HepG2 (cell line): ENCODE measurements around the gene ASCC3. TPM values are rescaled to one million over a fixed set of nuclear protein-coding genes. Genes with fewer than 3 reads are reported as not detected.

Experiments used
- ATAC-seq: fragments of 200-7000 bp; cut with Tn5 transposase; 3 replicates; pipeline ENCODE4 v1.9.1; 2020; ENCODE audit warnings: mild to moderate bottlenecking, moderate library complexity
- BruUV-seq: library from RNA; stranded (reverse); fragments of 400-500 nt; replicated peaks from 2 replicates; lab custom pipeline; 2021; lab: Mats Ljungman, UMichigan
- CTCF ChIA-PET: fragments of 300-600 bp; formaldehyde crosslinking; extraction: SDS; loops from one replicate; lab custom pipeline; 2021; ENCODE audit warnings: low total read pairs, inconsistent platforms, low intra/inter-chr PET ratio; lab: Yijun Ruan, JAX
- POLR2A ChIA-PET: fragments of 350-600 bp; sonication (Branson Sonifier 250); formaldehyde crosslinking; loops from one replicate; lab custom pipeline; 2020; ENCODE audit warnings: antibody characterized with exemption, inconsistent platforms; lab: Yijun Ruan, JAX
- DNase-seq: peaks from one replicate; pipeline ENCODE4 v3.0.0-alpha.2; 2015; ENCODE audit warnings: low spot score
- FAIRE-seq: peaks from 3 replicates; lab custom pipeline; 2011; peaks lifted over from hg19 to GRCh38; lab: Jason Lieb, UNC
- H2AFZ ChIP-seq: one replicate; pipeline ENCODE4 v1.6.1; 2011; ENCODE audit warnings: low read length, inconsistent platforms
- H3K27ac ChIP-seq: fragments of 300-600 bp; 3 replicates; pipeline ENCODE4 v1.8.0; 2011; ENCODE audit warnings: mixed run types, mild to moderate bottlenecking, mixed read lengths, low read length, inconsistent platforms; ENCODE audit not compliant: insufficient read depth; ENCODE audit errors: extremely low read length
- H3K27me3 ChIP-seq, 2 experiments: fragments of 200-600 bp in 1 of 2; 2 replicates in 1 of 2; 3 replicates in 1 of 2; pipeline versions ENCODE4 v1.6.0 to v1.8.0; 2011; ENCODE audit warnings: low read length in 2 of 2, mild to moderate bottlenecking in 2 of 2, moderate library complexity in 2 of 2, inconsistent platforms in 1 of 2; ENCODE audit not compliant: insufficient read depth in 2 of 2, control insufficient read depth in 1 of 2
- H3K36me3 ChIP-seq, 2 experiments: fragments of 200-600 bp in 1 of 2; replicated peaks in 1 of 2; 2 replicates in 1 of 2; 3 replicates in 1 of 2; pipeline versions ENCODE4 v1.5.1 to v1.8.0; 2011; ENCODE audit warnings: low read length in 2 of 2, inconsistent platforms in 1 of 2; ENCODE audit not compliant: insufficient read depth in 2 of 2, control insufficient read depth in 1 of 2
- H3K4me1 ChIP-seq: 2 replicates; pipeline ENCODE4 v1.5.1; 2012; ENCODE audit warnings: low read length, inconsistent platforms; ENCODE audit not compliant: insufficient read depth
- H3K4me2 ChIP-seq: 2 replicates; pipeline ENCODE4 v1.6.0; 2011; ENCODE audit warnings: low read depth, low read length, inconsistent platforms
- H3K4me3 ChIP-seq, 3 experiments: fragments of 200-600 bp in 1 of 3; sonication (generic), shearing (Covaris generic) in 1 of 3; replicated peaks in 1 of 3; 2 replicates each; pipeline ENCODE4 v1.5.1; 2011 to 2016; ENCODE audit warnings: low read length in 3 of 3, inconsistent platforms in 2 of 3, low read depth in 2 of 3, mild to moderate bottlenecking in 2 of 3, control low read depth in 1 of 3, mixed read lengths in 1 of 3; ENCODE audit not compliant: insufficient read depth in 1 of 3
- H3K79me2 ChIP-seq: one replicate; pipeline ENCODE4 v1.6.1; 2011; ENCODE audit warnings: low read length, inconsistent platforms; ENCODE audit not compliant: insufficient read depth
- H3K9ac ChIP-seq: 2 replicates; pipeline ENCODE4 v1.6.0; 2011; ENCODE audit warnings: mild to moderate bottlenecking, low read depth, low read length, inconsistent platforms; ENCODE audit not compliant: insufficient read depth
- H3K9me3 ChIP-seq: 2 replicates; pipeline ENCODE4 v1.5.1; 2012; ENCODE audit warnings: mild to moderate bottlenecking, low read length
- H4K20me1 ChIP-seq: 2 replicates; pipeline ENCODE4 v1.6.0; 2011; ENCODE audit warnings: inconsistent platforms, mild to moderate bottlenecking, low read length, moderate library complexity; ENCODE audit not compliant: insufficient read depth
- CERS6 ChIP-seq: sonication (generic); formaldehyde crosslinking; IDR thresholded peaks from 2 replicates; pipeline ENCODE4 v1.5.0; 2020; ENCODE audit warnings: missing genetic modification reagents
- DMTF1 ChIP-seq: sonication (generic); formaldehyde crosslinking; IDR thresholded peaks from 2 replicates; pipeline ENCODE4 v1.4.0; 2020; ENCODE audit warnings: mild to moderate bottlenecking, missing genetic modification reagents
- EED ChIP-seq: sonication (generic); formaldehyde crosslinking; IDR thresholded peaks from 2 replicates; pipeline ENCODE4 v1.5.0; 2020; ENCODE audit warnings: mild to moderate bottlenecking, missing genetic modification reagents
- NBN ChIP-seq: fragments of 450-650 bp; conservative IDR thresholded peaks from 2 replicates; pipeline ENCODE4 v1.6.1; 2017
- PAWR ChIP-seq: sonication (generic); formaldehyde crosslinking; IDR thresholded peaks from 2 replicates; pipeline ENCODE4 v1.4.0; 2020; ENCODE audit warnings: missing genetic modification reagents, mild to moderate bottlenecking, borderline replicate concordance
- PRDM4 ChIP-seq: sonication (generic); formaldehyde crosslinking; IDR thresholded peaks from 2 replicates; pipeline ENCODE4 v1.9.0; 2021; ENCODE audit warnings: missing genetic modification reagents, borderline replicate concordance
- SIX1 ChIP-seq: sonication (generic); formaldehyde crosslinking; IDR thresholded peaks from 2 replicates; pipeline ENCODE4 v1.4.0; 2020; ENCODE audit warnings: missing genetic modification reagents, borderline replicate concordance
- SMAD9 ChIP-seq: sonication (generic); formaldehyde crosslinking; IDR thresholded peaks from 2 replicates; pipeline ENCODE4 v1.5.1; 2020; ENCODE audit warnings: mild to moderate bottlenecking, missing genetic modification reagents
- TFDP2 ChIP-seq: sonication (generic); formaldehyde crosslinking; IDR thresholded peaks from 2 replicates; pipeline ENCODE4 v1.4.0; 2020; ENCODE audit warnings: missing genetic modification reagents
- ZFP36L2 ChIP-seq: sonication (generic); formaldehyde crosslinking; IDR thresholded peaks from 2 replicates; pipeline ENCODE4 v1.4.0; 2020; ENCODE audit warnings: missing genetic modification reagents
- ZNF180 ChIP-seq: sonication (generic); formaldehyde crosslinking; IDR thresholded peaks from 2 replicates; pipeline ENCODE4 v1.4.0; 2020; ENCODE audit warnings: low read depth, missing genetic modification reagents, borderline replicate concordance
- ZNF512B ChIP-seq: sonication (generic); formaldehyde crosslinking; IDR thresholded peaks from 2 replicates; pipeline ENCODE4 v1.5.1; 2020; ENCODE audit warnings: missing genetic modification reagents, mild to moderate bottlenecking, borderline replicate concordance
- ZNF530 ChIP-seq: sonication (generic); formaldehyde crosslinking; IDR thresholded peaks from 2 replicates; pipeline ENCODE4 v1.5.0; 2020; ENCODE audit warnings: low read depth, mild to moderate bottlenecking, missing genetic modification reagents
- ZNF564 ChIP-seq: sonication (generic); formaldehyde crosslinking; IDR thresholded peaks from 2 replicates; pipeline ENCODE4 v1.8.1; 2023; ENCODE audit warnings: mild to moderate bottlenecking, missing genetic modification reagents
- ZNF709 ChIP-seq: sonication (generic); formaldehyde crosslinking; IDR thresholded peaks from 2 replicates; pipeline ENCODE4 v1.5.0; 2020; ENCODE audit warnings: mild to moderate bottlenecking, missing genetic modification reagents
- in situ Hi-C: cut with HindIII; loops from 2 replicates; pipeline ENCODE4 v1.10.0; 2017; ENCODE audit warnings: low pct_unique_long_range_greater_than_20kb; ENCODE audit not compliant: extremely low pct_ligation_motif_present
- intact Hi-C: fragments of 100-400 bp; cut with micrococcal nuclease; formaldehyde crosslinking; loops from one replicate; pipeline ENCODE4 v1.10.0; 2022; ENCODE audit not compliant: unreplicated experiment
- polyA plus RNA-seq, 8 experiments: library from polyadenylated mRNA; depleted of rRNA in 3 of 8; stranded (reverse) in 7 of 8; unstranded in 1 of 8; fragments of >200 nt; fragmentation: Illumina TruSeq in 4 of 8; extraction: Trizol in 4 of 8; gene quantifications; 2 replicates each; pipeline versions ENCODE4 v1.2.1 to v1.2.3, GENCODE V29; 2011 to 2016; ENCODE audit warnings: low read depth in 4 of 8, missing spikeins in 1 of 8, mixed read lengths in 1 of 8; ENCODE audit not compliant: insufficient read depth in 1 of 8
- total RNA-seq, 5 experiments: library from RNA; depleted of rRNA; stranded (reverse); fragments of >200 nt; fragmentation: Illumina TruSeq; extraction: Trizol; gene quantifications; 2 replicates each; pipeline ENCODE4 v1.2.3, GENCODE V29; 2016; ENCODE audit warnings: low read depth in 1 of 5
- TF ChIP-seq, protein P1 (sequence below): IDR thresholded peaks from 2 replicates; pipeline ENCODE4 v1.6.1; 2012; ENCODE audit warnings: inconsistent platforms

Gene ASCC3
- total and polyA plus RNA-seq, 2 of the 13 experiments (the other 11 are each of a cell fraction or from before 2014, with no cell fraction given): 23.1 to 55.7 TPM

GRCh38 chr6:100838011-100838410, 43.1 kb downstream of the ASCC3 start:
- no peak overlapping the region for H3K4me3 ChIP-seq
- peaks cover 5% of the 10 kb centered on the region for H3K79me2 ChIP-seq
- POLR2A ChIA-PET: no interaction called here
- H2AFZ ChIP-seq: no peak overlapping the region
- no peak for DNase-seq
- BruUV-seq: no TSS peak
- no peaks in the 10 kb centered on the region for H3K4me1 ChIP-seq
- H3K27ac ChIP-seq: no peak overlapping the region
- intact Hi-C loops (no loop called here), in situ Hi-C loops (no loop called here)
- 0 out of 2 replicates have a peak, but pooled peaks cover 2% of the 10 kb centered on the region for H4K20me1 ChIP-seq
- CTCF ChIA-PET: no interaction called here
- no peak overlapping the region for H3K4me2 ChIP-seq
- H3K9ac ChIP-seq: no peak overlapping the region
- ATAC-seq: no peak
- H3K27me3 ChIP-seq: no peaks in the 10 kb centered on the region
- no peaks in the 10 kb centered on the region for H3K9me3 ChIP-seq
- FAIRE-seq: no peak
- H3K36me3 ChIP-seq: no peaks in the 10 kb centered on the region
- no peak for TF ChIP-seq ZNF709 (CRISPR knock-in tag)
- no peak for TF ChIP-seq SMAD9 (CRISPR knock-in tag)
- TF ChIP-seq SIX1 (CRISPR knock-in tag): no peak
- TF ChIP-seq EED (CRISPR knock-in tag): no peak
- TF ChIP-seq ZNF564 (CRISPR knock-in tag): no peak
- TF ChIP-seq, protein P1, sequence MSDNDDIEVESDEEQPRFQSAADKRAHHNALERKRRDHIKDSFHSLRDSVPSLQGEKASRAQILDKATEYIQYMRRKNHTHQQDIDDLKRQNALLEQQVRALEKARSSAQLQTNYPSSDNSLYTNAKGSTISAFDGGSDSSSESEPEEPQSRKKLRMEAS: no peak
- no peak for TF ChIP-seq PAWR (CRISPR knock-in tag)
- no peak for TF ChIP-seq TFDP2 (CRISPR knock-in tag)
- no peak for TF ChIP-seq ZFP36L2 (CRISPR knock-in tag)
- TF ChIP-seq PRDM4 (CRISPR knock-in tag): no peak
- no peak for TF ChIP-seq CERS6
- no peak for TF ChIP-seq ZNF530 (CRISPR knock-in tag)
- no peak for TF ChIP-seq ZNF180
- TF ChIP-seq NBN: no peak
- TF ChIP-seq ZNF512B (CRISPR knock-in tag): no peak
- TF ChIP-seq DMTF1 (CRISPR knock-in tag): no peak
